Cerebellar nuclear complex (tissue), 1 donor: ENCODE measurements around the gene GPATCH1.
"Not testable (repeated sequence)": the region's sequence is repeated elsewhere in the genome, so short reads cannot be mapped to it uniquely, and the experiment has no call there.

Source experiments
- DNase-seq, 2 experiments: peaks; one replicate each; lab custom pipeline; 2025; lab: John Stamatoyannopoulos, UW

The GPATCH1 gene

DNA sequence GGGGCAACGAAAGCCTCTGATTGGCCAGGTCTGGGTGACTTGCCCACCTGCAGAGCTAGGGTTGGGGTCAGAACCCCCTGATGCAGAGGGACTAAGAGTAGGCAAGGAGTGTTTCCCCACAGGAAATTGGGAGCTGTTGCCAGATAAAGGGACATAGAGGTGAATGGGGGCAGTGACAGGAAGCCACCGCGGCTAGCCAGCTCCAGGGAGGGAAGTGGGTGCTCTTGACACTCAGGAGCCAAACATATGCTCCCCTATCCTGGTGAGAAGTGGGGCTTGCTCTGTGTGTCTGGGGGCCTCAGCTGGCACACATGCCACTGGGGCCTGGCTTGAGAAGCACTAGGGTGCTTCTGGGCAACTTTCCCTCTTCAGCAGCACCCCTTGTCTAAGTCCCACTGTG, 76.9 kb downstream of the GPATCH1 start:
- DNase-seq, result no peak

- DNase-seq, result no peak
Measured at GRCh38 chr19:33158365-33158764, 77.4 kb downstream of the GPATCH1 start.

DNA sequence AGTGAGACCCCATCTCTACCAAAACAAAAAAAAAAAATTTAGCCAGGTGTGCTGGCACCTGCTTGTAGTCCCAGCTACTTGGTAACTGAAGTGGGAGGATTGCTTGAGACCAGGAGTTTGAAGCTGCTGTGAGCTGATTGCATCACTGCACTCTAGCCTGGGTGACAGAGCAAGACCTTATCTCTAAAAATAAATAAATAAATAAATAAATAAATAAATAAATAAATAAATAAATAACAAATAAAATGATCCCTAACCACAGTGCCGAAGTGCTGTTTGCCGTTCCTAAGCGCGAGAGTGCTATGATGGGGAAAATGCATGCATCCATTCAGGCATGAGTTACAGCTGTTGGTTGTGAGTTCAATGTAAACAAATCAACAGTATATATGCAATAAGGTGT, 78.2 kb downstream of the GPATCH1 start:
- DNase-seq, result no peak

GRCh38 chr19:33159893-33160292, 78.9 kb downstream of the GPATCH1 start:
- DNase-seq, result no peak

- DNase-seq, result no peak
Measured at GRCh38 chr19:33161201-33161600, 80.2 kb downstream of the GPATCH1 start.

DNA sequence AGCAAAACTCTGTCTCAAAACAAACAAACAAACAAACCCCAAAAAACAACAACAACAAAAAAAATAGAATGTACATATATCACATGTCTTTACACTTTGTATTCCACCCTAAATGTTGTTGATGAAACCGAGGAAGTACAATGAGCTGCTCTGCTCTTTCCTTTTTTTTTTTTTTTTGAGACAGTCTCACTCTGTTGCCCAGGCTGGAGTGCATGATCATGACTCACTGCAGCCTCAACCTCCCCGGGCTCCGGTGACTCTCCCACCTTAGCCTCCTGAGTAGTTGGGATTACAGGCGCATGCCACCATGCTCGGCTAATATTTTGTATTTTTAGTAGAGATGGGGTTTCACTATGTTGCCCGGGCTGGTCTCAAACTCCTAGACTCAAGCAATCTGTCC, 82.5 kb downstream of the GPATCH1 start:
- no peak for DNase-seq

GRCh38 chr19:33166037-33166436, 85.1 kb downstream of the GPATCH1 start:
- not testable (repeated sequence) for DNase-seq

DNA sequence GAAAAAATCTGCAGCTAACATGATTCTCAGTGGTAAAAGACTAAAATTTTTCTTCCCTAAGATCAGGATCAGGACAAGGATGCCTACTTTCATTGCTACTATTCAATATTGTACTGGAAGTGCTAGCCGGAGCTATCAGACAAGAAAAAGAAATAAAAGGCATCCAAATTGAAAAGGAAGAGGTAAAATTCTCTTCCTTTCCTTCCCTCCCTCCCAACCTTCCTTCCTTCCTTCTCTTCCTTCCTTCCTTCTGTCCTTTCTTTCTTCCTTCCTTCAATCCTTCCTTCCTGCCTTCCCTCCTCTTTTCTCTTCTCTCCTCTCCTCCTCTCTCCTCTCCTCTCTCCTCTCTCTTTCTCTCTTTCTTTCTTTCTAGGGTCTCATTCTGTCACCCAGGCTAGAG, 86.5 kb downstream of the GPATCH1 start:
- DNase-seq, result no peak

- DNase-seq, result no peak
Measured at GRCh38 chr19:33168528-33168927, 87.5 kb downstream of the GPATCH1 start.

DNA sequence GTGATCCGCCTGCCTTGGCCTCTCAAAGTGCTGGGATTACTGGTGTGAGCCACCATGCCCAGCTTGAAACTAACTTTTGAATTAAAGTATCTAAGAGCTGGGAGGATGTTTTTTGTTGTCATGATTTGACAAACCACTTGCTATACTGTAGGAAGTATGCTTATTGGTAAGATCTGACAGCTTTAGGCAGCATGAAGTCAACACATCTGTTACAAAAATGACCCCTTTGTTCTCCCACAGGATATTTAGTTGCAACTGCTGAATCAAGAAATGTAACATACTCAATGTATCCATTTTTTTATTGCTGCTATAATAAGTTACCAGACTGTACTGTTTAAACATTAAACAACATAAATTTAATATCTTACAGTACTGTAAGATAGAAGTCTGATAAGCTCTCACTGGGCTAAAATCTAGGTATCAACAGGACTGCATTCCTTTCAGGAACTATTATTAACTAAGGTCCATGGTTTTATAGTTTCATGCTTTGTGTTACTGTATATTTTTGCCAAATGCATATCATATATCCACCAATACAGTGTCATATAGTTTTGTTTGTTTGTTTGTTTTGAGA, 90.3 kb downstream of the GPATCH1 start:
- no peak for DNase-seq

DNA sequence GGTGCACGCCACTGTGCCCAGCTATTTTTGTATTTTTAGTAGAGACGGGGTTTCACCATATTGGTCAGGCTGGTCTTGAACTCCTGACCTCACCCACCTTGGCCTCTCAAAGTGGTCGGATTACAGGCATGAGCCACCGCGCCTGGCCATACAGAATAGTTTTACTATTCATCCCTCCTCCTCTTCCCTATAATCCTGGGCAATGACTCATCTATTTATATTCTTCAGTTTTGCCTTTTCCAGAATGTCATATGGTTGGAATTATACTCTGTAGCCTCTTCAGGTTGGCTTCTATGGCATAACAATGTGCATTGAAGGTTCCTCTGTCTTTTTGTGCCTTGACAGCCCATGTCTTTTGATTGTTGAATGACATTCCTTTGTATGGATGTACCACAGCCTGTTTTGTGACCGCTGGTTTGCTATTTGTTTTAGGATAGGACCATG, 91.0 kb downstream of the GPATCH1 start:
- DNase-seq, result no peak

GRCh38 chr19:33174186-33174585, 93.2 kb downstream of the GPATCH1 start:
- no peak for DNase-seq

DNA sequence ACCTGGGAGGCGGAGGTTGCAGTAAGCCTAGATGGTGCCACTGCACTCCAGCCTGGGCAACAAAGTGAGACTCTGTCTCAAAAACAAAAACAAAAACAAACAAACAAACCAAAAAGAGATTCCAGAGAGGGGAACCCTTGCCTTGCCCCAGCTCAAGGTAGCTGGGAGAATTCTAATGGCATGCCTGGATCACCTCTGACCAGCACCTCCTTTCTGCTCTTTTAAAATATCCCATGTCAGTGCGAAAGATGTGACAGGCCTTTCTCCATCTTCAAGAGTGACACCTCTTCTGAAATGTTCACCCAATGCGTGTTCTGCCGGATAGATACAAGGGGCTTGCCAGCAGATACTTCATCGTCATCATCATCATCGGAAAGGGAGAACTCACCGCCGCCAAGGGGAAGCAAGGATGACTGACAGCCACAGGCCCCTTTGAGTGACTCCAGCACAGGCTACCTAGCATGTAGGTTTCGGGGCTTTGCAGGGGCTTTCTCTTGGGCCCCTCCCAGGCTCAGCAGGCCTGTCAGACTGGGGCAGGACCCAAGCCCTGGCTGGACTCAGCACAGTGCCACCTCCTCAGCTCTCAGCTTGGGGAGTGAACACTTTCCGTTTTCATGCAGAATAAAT, 94.3 kb downstream of the GPATCH1 start:
- no peak for DNase-seq

GRCh38 chr19:33175886-33176669, 95.1 kb downstream of the GPATCH1 start:
- DNase-seq, result no peak

DNA sequence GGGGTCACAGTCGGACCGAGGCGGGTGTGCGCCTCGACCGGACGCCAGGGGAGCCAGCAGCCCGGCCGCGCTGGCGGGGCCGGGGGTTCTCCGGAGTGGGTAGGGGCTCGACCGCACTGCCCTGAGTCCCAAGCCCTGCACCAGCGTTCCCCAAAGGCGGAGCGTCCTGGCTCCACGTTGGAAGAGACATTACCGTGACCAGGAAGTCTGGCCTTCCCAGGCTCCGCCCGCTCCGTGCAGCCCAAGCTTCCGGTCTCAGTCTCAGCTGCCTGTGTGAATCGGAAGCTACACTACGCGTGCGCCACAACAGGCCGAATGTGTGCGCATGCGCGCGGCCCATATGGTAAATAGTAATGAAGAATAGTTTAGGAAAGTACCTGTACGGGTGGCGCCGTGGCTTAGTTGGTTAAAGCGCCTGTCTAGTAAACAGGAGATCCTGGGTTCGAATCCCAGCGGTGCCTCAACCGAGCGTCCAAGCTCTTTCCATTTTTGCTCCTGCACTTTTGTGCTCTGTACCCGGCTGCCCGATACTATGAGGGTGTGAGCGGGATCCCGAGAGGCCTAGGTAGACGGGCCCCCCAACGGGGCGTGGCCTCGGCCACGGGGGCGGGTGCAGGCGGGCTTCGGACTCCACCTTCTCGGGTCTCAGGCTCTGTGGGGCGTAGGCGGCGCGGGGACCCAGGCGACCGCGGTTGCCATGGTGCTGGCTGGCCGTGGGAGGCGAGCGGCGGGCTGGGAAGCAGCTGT, 95.9 kb downstream of the GPATCH1 start:
- DNase-seq, result peak; percentile 80 to 89

- DNase-seq, result no peak
Measured at GRCh38 chr19:33177417-33177979, 96.5 kb downstream of the GPATCH1 start.
